ENCODE measurements around the gene ANGEL1. TPM values are rescaled to one million over a fixed set of nuclear protein-coding genes. Genes with fewer than 3 reads are reported as not detected.

The ANGEL1 gene
- total and polyA plus RNA-seq, 4 donors = 5.2 to 15.9 (median 9.6) TPM

DNA sequence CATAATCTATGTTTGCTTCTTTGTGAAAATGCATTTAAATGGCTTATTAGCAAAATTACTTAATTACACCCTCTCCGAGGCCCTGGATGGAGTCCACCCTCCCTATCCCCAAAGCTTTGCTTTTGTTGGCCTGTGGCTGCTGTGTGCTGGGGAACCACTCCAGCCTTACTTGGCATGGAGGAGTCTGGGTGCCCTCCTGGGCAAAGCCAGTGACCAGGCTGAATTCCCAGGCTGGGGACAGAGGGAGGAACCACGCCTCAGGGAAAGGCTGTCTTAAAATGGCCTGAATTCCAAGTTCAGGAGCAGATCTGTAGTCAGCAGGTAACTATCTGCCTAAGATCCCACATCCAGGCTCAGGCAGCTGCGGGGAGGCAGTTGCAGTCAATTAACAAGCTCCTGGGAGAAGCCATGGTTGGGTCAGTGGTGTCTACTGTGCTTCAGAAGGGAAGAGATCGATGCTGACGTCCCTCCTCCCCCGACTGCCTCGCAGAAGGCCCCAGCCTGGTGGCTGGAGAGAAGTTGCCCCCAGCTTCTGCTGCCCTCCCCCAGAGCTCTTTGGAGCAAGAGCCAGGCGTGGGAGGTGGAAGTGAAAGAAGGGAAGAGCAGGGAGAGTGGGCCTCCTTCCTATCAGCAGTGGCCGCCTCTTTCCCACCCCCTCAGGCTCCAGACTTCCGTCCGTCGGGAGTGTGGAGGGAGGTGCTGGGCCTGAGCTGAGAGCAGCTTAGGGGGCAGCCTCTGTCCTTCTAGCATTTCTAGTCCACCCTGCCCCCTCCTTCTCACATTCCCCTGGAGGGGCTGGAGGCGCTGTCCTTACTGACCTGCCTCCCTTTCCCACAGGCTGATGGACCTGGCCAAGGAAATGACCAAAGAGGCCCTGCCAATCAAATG is 40.1 kb downstream of the ANGEL1 start:
- H3K36me3 ChIP-seq (ENCODE audit: control insufficient read depth in 4 of 4, insufficient read depth in 3 of 4, low read depth in 1 of 4, low read length in 3 of 4) = no peaks in the 10 kb centered on the region
- peak overlapping the region; percentile 59 to 65 for H3K27ac ChIP-seq (ENCODE audit: low read depth in 1 of 2, low read length in 2 of 2)
- DNase-seq (ENCODE audit: low spot score) = peak; percentile 37
- peaks cover 0 to 9% (median 0%) of the 10 kb centered on the region in 4 donors for H3K4me1 ChIP-seq (ENCODE audit: control insufficient read depth in 4 of 4, insufficient read depth in 4 of 4, low read length in 3 of 4)
- no peaks in the 10 kb centered on the region for H3K9me3 ChIP-seq (ENCODE audit: control insufficient read depth in 4 of 4, low read length in 3 of 4)
- no peaks in the 10 kb centered on the region for H3K27me3 ChIP-seq (ENCODE audit: control insufficient read depth in 4 of 4, insufficient read depth in 4 of 4, low read length in 3 of 4)
- no peak for TF ChIP-seq FOXA2 (IDR thresholded peaks at IDR 0.05)
- TF ChIP-seq NR2F2 (IDR thresholded peaks at IDR 0.05) = peak; percentile 75
- no peak for TF ChIP-seq FOXA1 (IDR thresholded peaks at IDR 0.05)
- TF ChIP-seq GABPA (IDR thresholded peaks at IDR 0.05 in 1 of 2, conservative IDR thresholded peaks at IDR 0.05 in 1 of 2) = no peak
- TF ChIP-seq, protein P1, sequence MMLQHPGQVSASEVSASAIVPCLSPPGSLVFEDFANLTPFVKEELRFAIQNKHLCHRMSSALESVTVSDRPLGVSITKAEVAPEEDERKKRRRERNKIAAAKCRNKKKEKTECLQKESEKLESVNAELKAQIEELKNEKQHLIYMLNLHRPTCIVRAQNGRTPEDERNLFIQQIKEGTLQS (IDR thresholded peaks at IDR 0.05) = no peak
- TF ChIP-seq TAF1 (conservative IDR thresholded peaks at IDR 0.05) = no peak
- TF ChIP-seq, protein P2, sequence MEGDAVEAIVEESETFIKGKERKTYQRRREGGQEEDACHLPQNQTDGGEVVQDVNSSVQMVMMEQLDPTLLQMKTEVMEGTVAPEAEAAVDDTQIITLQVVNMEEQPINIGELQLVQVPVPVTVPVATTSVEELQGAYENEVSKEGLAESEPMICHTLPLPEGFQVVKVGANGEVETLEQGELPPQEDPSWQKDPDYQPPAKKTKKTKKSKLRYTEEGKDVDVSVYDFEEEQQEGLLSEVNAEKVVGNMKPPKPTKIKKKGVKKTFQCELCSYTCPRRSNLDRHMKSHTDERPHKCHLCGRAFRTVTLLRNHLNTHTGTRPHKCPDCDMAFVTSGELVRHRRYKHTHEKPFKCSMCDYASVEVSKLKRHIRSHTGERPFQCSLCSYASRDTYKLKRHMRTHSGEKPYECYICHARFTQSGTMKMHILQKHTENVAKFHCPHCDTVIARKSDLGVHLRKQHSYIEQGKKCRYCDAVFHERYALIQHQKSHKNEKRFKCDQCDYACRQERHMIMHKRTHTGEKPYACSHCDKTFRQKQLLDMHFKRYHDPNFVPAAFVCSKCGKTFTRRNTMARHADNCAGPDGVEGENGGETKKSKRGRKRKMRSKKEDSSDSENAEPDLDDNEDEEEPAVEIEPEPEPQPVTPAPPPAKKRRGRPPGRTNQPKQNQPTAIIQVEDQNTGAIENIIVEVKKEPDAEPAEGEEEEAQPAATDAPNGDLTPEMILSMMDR (IDR thresholded peaks at IDR 0.05; ENCODE audit: low read depth, low read length, missing input control) = no peak
- TF ChIP-seq SP1 (IDR thresholded peaks at IDR 0.05) = peak; percentile 62
- no peak for TF ChIP-seq MAX (IDR thresholded peaks at IDR 0.05)
- TF ChIP-seq REST (IDR thresholded peaks at IDR 0.05) = no peak
- TF ChIP-seq RXRA (IDR thresholded peaks at IDR 0.05) = peak; percentile 24 to 42
- no peak for TF ChIP-seq RAD21 (IDR thresholded peaks at IDR 0.05)
- no peak for TF ChIP-seq EGR1 (IDR thresholded peaks at IDR 0.05; ENCODE audit: low read depth in 2 of 2)
- no peak for TF ChIP-seq ZBTB33 (IDR thresholded peaks at IDR 0.05)
- TF ChIP-seq YY1 (IDR thresholded peaks at IDR 0.05) = no peak
- no peak for TF ChIP-seq HNF4A (conservative IDR thresholded peaks at IDR 0.05)
- no peak for TF ChIP-seq HNF4G (IDR thresholded peaks at IDR 0.05)
- no peak for TF ChIP-seq JUND (IDR thresholded peaks at IDR 0.05)
- no peak overlapping the region for H3K9ac ChIP-seq (ENCODE audit: low read depth in 1 of 2, low read length in 2 of 2)
- H3K4me3 ChIP-seq (ENCODE audit: low read depth in 1 of 3, low read length in 3 of 3) = no peak overlapping the region
- 38% methylated on average over 13 of the region's 13 CpGs for WGBS

Data from liver (tissue), 9 donors.